T1000 (cell line): ENCODE data around the gene DNAI4.
"Not testable (repeated sequence)": the region's sequence is repeated elsewhere in the genome, so short reads cannot be mapped to it uniquely, and the experiment has no call there.

ENCODE experiments used
- DNase-seq: peaks from one replicate; lab custom pipeline; 2025; ENCODE audit warnings: mixed read lengths; lab: John Stamatoyannopoulos, UW

Gene DNAI4

DNA sequence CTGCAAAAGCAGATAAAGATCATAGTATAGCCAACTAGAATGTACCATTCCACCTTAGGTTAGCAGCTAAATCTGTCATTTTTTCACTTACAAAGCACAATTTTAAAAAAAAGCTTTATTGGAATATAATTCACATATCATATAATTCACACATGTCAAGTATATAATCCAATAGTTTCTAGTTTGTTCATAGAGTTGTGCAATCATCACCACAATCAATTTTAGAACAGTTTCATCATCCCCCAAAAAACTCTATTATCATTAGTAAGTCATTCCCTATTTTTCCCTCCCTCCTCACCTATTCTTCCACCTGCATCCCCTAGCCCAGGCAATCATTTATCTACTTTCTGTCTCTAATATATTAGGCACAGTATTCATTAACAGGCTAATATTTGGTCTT lies 91.5 kb downstream of the DNAI4 start:
- DNase-seq = no peak

DNA sequence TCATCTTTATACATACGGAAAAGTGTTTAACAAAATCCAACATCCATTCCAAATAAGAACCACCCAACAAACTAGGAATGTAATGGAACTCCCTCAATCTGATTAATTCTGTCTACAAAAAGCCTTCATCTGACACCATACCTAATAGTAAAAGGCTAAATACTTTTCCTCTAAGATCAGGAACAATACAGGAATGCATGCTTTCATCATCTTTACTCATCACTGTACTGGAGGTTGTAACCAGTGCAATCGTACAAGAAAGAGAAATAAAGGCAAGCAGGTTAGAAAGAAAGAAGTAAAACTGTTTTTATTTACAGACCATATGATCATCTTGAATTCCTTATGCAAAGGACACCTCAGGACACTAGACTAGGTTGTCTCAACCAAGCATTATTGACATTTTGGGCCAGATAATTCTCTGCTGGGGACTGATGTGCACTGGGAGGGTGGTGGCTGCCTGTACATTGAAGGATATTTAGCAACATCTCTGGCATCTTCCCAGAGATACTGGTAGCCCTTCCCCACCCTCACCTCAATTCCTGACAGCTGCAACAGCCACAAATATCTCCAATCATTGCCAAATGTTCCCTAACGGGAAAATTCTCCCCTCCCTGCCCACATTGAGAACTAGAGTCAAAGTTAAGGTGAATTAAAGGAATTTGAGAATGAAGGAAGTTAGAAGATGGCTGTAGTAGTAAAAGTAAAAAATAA lies 93.0 kb downstream of the DNAI4 start:
- DNase-seq = no peak

DNA sequence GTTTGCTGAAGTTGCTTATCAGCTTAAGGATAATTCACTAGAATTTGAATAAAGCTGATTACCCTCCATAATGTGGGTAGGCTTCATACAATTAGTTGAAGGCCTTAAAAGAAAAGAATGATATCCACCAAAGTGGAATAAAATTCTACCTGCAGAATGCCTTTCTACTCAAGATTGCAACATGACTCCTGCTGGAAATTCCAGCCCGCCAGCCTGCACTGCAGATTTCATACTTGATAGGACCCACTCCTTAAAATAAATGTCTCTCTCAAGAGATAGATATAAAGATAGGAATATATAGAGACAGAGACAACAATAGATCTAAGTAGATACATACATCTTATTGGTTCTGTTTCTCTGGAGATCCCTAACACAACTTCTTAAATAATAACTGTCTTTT lies 99.9 kb downstream of the DNAI4 start:
- no peak for DNase-seq

DNA sequence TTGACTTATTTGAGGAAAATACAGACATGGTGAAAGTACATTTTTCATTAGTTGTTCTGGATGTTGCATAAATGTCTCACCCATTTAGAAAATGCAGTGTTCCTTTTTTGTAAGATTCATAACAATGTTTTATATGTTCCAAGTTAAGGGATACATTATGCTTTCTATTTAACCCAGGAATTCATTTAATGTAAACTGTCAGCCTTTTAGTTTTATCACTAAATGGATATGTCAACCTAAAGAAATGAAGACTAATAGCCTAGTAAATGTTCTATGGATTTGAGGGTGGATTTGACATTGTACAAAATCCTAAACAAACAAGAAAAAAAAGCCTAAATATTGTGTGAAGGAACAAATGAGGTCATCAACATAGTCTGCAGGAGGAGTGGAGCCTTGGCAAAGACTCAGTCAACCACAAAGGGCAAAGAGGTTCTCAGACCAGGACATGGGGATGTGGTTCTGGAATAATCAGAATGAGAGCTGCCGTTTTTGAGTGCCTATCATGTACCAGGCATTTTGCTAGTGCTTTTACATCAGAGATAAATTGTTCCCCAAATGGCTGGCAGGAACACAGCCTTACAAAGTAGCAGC lies 114.8 kb downstream of the DNAI4 start:
- DNase-seq = no peak

DNA sequence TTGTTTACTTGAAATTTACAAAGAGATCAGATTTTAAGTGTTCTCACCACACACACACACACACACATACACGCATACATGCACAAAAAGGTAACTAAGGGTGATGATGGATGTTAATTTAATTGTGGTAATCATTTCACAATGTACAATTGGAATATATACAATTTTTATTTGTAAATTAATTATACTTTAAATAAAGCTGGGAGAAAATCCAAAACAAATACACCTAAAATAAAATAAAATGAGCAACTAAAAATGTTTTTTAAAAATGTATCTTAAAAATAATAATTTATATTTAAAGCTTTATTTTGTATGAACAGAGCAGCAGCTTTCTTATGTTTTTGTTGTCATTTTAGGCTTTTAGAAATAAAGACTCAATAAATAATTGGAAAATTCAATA lies 115.4 kb downstream of the DNAI4 start:
- DNase-seq = no peak

DNA sequence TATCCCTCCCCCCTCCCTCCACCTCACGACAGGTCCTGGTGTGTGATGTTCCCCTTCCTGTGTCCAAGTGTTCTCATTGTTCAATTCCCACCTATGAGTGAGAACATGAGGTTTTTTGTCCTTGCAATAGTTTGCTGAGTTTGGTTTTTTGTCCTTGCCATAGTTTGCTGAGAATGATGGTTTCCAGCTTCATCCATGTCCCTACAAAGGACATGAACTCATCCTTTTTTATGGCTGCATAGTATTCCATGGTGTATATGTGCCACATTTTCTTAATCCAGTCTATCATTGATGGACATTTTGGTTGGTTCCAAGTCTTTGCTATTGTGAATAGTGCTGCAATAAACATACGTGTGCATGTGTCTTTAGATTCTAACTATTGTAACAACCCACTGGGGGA lies 128.8 kb downstream of the DNAI4 start:
- DNase-seq = not testable (repeated sequence)

DNA sequence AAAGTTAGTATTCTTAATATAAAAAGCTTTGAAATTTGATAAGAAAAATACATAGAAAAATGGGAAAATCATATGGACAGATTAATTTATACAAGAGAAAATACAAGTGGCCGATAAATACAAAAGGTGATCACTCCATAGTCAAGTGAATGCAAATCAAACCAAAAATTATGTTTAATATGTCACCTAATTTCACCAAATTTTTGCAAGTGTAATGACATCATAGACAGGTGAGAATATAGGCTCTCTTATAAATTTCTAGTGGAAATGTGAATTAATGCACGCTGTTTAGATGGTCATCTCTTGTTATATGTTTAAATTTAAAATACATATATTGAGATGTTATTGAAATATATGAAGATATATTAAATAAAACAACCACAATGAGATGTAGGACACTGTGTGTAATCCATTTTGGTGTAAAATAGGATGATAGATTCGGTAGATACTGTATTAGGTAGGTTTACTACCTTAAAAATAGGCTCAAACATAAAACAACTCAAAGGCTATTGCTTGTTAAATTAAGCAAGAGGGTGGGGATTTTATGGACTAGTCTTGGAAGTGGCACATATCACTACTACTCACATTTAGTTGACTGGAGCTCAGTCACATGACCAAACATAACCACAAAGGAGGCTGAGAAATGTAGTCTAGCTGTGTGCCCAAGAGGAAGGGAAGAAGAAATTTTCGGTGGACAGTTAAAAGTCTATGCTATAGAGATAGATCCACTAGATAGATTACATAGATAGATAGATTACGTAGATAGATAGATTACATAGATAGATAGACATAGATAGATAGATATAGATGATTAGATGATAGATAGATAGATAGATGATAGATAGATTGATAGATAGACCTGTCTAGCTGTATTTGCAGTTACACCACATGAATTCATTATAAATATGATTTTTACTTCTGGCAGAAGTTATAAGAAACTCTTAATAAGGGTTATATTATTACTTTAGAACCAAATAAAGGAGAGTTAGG lies 132.7 kb downstream of the DNAI4 start:
- no peak for DNase-seq

DNA sequence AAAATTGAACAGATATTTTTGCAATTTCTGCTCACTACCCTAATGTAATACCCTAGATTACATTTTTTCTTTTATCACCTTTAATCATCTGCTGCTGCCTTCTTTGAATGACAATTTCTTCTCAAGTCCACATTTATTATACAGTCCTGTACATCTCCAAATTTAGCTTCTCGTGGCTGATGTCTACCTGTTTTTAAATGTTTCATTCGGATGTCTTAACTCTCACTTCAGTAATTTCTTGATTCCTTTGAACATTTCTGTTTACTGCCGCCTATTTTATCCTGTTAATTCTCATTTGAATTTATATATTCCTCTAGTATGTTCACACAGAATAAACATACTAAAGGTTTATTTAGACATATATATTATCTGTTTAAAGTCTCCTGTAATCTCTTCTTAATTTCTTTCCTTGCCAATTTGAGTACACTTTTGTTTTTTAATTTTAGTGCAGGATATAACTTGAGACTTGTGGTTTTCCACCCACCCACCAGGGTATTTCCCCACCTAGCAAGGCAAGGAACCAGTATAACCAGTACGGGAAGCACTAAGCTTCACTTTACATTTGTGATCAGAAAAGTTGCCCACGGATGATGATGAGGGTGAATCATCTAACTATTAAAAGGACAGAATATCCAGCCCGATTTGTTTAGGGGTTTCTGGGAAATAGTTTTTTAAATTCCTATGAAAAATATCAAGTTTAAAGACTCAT lies 136.3 kb downstream of the DNAI4 start:
- no peak for DNase-seq

DNA sequence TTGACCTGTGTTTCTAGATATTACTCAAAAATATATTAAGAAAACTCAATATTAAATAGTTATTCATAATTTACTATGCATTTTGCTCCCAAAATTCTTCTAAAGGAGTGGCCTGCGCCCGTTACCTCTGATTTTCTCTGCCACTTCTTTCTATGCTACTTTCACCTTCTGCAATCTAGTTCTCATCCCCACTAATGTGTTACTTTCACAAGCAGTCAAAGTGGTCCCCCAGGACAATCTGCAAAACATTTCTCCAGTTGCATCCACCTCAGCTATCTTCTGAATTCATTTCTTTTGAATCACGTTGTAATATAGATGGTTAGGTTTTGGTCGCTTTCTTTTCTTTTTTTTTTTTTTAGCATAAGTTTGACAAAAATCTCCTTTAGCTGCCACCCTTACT lies 137.0 kb downstream of the DNAI4 start:
- DNase-seq = no peak

DNA sequence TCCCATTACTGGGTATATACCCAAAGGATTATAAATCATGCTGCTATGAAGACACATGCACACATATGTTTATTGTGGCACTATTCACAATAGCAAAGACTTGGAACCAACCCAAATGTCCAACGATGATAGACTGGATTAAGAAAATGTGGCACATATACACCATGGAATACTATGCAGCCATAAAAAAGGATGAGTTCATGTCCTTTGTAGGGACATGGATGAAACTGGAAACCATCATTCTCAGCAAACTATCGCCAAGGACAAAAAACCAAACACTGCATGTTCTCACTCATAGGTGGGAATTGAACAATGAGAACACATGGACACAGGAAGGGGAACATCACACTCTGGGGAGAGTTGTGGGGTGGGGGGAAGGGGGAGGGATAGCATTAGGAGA lies 138.9 kb downstream of the DNAI4 start:
- DNase-seq = not testable (repeated sequence)

DNA sequence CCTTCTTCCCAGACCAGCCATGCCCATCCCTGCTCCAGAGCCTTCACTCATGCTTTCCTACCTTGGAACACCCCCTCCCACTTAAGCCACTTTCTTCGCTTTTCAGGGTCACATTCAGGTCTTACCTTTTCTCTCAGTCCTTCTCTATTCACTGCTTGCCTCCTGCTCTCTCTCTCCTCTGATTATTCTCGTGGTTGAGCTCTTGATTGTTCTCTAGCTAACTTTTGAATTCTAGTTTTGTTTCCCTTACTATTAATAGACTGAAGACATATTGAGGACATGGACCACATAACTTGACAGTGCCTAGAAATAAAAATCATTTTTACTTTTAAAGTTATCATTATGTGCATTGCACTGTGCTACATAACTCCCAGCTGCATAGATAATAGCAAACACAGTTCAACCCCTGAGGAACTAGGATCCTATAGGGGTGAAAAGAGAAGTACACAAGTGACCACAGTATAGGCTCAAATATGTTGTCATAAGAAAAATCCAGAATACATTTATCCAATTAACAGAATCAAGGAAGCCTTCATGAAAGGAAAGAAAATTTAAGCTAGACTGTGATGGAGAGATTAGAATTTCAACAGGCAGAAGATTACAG lies 145.1 kb downstream of the DNAI4 start:
- DNase-seq = no peak

DNA sequence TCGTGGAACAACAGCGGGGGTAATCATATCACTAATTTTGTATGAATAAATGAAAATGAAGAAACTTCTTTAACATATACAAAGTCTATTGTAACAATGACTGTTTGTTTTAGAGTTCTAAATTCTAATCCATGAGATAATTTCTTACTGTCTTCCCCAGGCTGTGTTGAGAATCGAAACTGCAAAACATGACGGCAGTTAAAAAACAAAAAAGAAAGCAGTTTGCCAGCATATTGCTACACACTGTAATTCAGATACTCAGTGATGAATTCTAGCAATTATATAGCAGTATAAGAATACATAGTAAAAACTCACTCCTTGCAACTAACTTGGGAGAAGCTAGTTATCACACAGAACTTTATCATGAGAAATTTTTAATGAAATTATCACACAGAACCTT lies 145.7 kb downstream of the DNAI4 start:
- no peak for DNase-seq

DNA sequence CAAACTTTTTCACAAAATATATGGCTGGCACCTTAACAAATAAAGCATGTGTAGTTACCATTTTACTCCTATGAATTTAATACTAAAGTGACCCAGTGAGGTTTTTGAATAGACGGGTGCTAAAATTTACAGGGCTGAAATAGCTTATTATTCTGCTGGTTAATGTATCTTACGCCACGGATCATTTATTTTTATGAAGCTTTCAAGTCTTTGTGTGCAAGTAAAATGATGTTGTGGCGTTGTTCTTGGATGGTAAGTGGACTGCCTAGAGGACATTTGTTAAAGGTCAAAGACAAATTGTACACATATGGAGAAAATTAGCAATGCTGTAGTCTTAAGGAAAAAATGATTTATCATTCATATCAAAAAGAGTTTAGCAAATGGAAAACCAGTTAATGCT lies 146.4 kb downstream of the DNAI4 start:
- DNase-seq = no peak

DNA sequence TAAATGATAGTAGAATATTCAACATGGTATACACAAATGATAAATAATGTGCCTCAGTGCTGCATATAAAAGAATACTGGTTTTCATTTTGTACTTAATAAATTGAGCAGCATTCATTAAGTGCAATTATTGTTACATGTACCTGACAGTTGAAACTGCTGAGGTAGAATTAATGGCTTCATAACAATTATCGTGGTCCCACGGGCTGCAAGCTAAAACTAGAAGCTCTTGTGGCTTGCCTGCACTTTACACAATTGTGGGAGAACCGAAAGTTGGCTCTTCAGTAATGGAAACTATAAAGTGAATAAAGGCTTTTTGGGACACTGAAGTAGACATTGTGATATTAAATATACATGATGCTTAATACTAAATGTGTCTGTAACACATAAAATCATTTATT lies 146.8 kb downstream of the DNAI4 start:
- no peak for DNase-seq

DNA sequence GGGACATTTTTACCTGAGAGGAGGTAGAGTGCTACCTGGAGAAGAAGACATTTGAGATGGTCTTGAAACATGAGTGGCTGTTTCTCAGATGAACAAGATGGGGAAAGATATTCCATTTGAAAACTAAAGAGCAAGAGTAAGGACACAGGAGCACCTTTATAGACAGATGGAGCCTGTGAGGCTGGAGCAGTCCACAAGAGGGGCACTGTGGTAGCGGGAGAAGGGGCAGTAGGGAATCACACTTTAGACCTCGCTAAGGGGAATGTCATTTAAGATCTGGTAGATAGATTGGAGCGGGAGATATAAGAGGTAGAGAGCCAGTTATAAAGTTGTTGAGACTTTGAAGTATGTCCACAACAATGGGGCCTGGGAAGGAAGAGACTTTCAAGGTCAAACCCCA lies 149.0 kb downstream of the DNAI4 start:
- no peak for DNase-seq

DNA sequence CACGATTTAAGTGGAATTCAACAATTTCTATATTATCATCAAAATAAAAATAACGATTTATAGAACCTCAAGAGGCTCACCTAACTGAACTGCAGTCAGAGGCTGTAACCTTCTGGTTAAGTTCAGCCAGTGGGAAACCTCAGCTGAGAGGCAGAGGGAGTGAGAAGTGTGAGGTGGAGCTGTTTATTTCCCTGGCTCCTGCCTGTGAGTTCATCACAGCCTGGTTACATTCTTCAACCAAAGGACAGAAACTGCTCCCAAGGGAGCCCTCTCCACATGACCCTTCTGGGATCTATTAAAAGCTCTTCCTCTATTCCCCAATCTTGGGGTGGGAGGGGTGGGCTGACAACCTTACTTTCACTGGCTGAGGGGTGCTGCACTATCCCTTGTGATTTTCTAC lies 150.2 kb downstream of the DNAI4 start:
- no peak for DNase-seq

DNA sequence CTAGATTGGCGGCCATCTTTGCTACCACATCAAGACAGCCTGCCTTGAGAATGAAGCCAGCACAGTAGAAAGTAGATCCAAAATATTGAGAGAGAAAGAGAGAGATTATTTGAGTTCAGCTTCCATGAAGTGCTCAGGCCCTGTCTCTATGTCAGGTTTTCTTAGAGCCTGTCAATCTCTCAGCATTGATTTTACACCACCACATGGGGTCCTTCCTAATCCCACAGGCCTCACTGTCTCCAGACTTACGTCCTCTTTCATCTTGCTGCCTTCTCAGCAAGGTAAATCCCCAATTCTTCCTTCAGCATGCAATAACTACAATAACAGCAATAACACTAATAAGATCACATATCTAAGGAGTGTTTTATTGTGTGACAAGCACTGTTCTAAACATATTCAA lies 151.4 kb downstream of the DNAI4 start:
- no peak for DNase-seq

DNA sequence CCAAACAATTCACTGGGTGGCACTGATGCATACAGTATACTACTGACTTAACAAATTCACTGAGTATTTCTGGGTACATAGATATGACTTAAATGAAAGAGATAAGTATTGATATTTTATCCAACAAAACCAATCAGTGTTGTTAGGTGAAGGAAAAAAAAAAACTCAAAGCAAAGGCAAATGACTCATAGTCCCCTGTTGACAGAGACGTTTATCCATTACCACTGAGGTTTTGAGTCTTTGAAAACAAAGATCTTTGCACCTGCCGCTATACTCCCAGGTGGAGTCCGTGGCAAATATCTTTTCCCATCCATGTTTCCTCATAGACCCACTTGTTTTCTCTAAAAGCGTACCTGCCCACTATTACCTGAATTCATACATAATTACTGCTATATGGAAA lies 154.0 kb downstream of the DNAI4 start:
- DNase-seq = no peak

DNA sequence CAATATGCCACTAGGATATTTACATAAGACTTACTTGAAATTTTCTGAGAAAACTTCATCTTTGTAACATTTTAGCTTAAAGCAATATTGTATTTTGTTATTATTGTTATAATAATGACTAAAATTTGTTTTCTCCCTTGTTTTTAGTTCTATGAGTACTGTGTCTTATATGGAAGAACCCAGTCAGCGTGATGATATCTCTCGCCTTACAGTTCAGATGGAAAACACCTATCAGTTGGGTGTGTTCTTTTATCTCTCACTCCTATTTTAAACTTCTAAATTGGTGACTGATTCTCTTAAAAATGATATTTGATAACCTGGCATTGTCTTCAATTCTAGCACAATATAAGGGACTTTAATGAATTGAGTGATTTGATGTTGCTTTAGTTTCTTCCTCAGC lies 154.4 kb downstream of the DNAI4 start:
- no peak for DNase-seq

DNA sequence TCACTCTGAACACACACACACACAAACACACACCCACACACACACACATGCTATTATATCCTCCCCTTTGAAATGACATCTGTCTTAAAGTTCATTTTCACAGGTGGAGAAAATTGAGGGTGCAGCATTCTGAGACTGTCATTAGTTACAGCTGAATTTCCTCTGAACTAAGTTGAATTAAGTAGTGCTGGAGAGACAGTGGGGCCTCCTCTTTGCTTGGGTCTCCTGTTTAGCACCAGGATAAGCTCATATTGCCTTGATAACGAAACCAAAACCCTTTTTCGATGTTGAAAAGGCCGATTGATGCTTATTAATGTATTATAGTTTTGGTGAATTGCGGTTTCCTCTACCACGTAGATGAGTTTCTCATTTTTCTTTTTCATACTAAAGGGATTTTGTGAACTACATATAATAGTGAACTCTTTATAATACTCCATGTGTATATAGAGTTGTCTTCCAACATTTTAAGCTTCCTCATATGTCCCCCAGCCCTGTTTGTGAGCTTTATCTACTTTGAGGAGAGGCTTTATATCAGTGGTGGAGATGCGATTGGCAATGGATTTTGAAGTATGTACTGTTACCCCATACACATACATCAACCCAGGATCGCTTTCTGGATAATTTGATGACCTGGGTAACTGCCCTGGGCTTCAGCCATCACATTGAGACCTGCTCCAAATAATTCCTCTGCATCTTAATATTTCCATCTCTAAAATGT lies 155.0 kb downstream of the DNAI4 start:
- DNase-seq = no peak

DNA sequence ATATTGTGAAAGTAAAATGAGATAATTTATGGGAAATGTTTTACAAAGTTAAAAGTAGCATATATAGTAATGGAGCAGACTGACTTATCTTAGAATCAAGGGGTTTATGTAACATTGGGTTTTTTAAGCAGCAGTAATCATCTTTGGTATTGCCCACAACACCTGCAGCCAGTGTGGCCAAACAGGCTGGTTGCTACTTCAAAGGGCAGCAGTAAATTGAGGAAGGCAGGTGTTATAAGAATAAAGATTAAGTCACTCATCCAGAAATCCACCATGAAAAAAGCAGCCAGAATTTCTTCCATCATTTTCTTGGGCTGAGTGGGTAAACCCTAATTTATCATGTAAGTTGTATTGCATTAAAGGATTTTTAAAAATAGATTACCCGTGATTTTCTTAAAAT lies 155.7 kb downstream of the DNAI4 start:
- DNase-seq = no peak
